Fibroblast of gingiva (primary cell): ENCODE data around the gene SNTB2.
"Not testable (repeated sequence)": the region's sequence is repeated elsewhere in the genome, so short reads cannot be mapped to it uniquely, and the experiment has no call there.

ENCODE experiments used
- DNase-seq: peaks from one replicate; pipeline ENCODE4 v3.0.0-alpha.2; 2011; ENCODE audit warnings: low read depth

SNTB2 gene

GRCh38 chr16:69236319-69236718, 49.4 kb downstream of the SNTB2 start:
- DNase-seq, result peak; percentile 26

- no peak for DNase-seq
These were observed 50.3 kb downstream of the SNTB2 start for GRCh38 chr16:69237296-69237695.

- DNase-seq, result no peak
These were observed 52.9 kb downstream of the SNTB2 start for GRCh38 chr16:69239851-69240250.

- no peak for DNase-seq
These were observed 53.4 kb downstream of the SNTB2 start for GRCh38 chr16:69240331-69240730.

GRCh38 chr16:69241926-69242325, 55.0 kb downstream of the SNTB2 start:
- peak; percentile 19 for DNase-seq

GRCh38 chr16:69243479-69243878, 56.5 kb downstream of the SNTB2 start:
- DNase-seq, result peak; percentile 79

GRCh38 chr16:69244336-69244735, 57.4 kb downstream of the SNTB2 start:
- DNase-seq, result no peak

GRCh38 chr16:69250081-69250480, 63.1 kb downstream of the SNTB2 start:
- peak; percentile 42 for DNase-seq

- peak; percentile 54 for DNase-seq
These were observed 66.9 kb downstream of the SNTB2 start for GRCh38 chr16:69253870-69254341.

GRCh38 chr16:69259428-69259764, 72.4 kb downstream of the SNTB2 start:
- DNase-seq, result not testable (repeated sequence)

- no peak for DNase-seq
These were observed 73.1 kb downstream of the SNTB2 start for GRCh38 chr16:69260019-69260418.

- DNase-seq, result no peak
These were observed 73.5 kb downstream of the SNTB2 start for GRCh38 chr16:69260506-69260905.

GRCh38 chr16:69266334-69267063, 79.5 kb downstream of the SNTB2 start:
- DNase-seq, result no peak

GRCh38 chr16:69267633-69268032, 80.7 kb downstream of the SNTB2 start:
- DNase-seq, result no peak

GRCh38 chr16:69270395-69270794, 83.4 kb downstream of the SNTB2 start:
- DNase-seq, result peak; percentile 68

- DNase-seq, result peak; percentile 14
These were observed 83.9 kb downstream of the SNTB2 start for GRCh38 chr16:69270831-69271230.

GRCh38 chr16:69273009-69273408, 86.0 kb downstream of the SNTB2 start:
- peak; percentile 92 for DNase-seq

GRCh38 chr16:69274699-69275235, 87.8 kb downstream of the SNTB2 start:
- no peak for DNase-seq

- peak; percentile 99 for DNase-seq
These were observed 89.5 kb downstream of the SNTB2 start for GRCh38 chr16:69276148-69277115.

- no peak for DNase-seq
These were observed 90.4 kb downstream of the SNTB2 start for GRCh38 chr16:69277413-69277812.

- DNase-seq, result no peak
These were observed 96.9 kb downstream of the SNTB2 start for GRCh38 chr16:69283851-69284250.

GRCh38 chr16:69285240-69285639, 98.3 kb downstream of the SNTB2 start:
- DNase-seq, result no peak
